Epithelial cell of esophagus (primary cell): Measurements from ENCODE around the gene ING5.

Source experiments
- DNase-seq: peaks from one replicate; pipeline ENCODE4 v3.0.0; 2010; ENCODE audit warnings: low read depth
- H3K4me3 ChIP-seq: 2 replicates; pipeline ENCODE4 v1.5.1; 2011; ENCODE audit warnings: mild to moderate bottlenecking, low read length, control low read depth
- TF ChIP-seq, protein P1 (sequence below): IDR thresholded peaks from 2 replicates; pipeline ENCODE4 v1.5.1; 2011; ENCODE audit warnings: low read depth, mild to moderate bottlenecking, low read length, control low read depth, inconsistent platforms; ENCODE audit not compliant: insufficient read depth; ENCODE audit errors: missing control alignments

The ING5 gene

DNA sequence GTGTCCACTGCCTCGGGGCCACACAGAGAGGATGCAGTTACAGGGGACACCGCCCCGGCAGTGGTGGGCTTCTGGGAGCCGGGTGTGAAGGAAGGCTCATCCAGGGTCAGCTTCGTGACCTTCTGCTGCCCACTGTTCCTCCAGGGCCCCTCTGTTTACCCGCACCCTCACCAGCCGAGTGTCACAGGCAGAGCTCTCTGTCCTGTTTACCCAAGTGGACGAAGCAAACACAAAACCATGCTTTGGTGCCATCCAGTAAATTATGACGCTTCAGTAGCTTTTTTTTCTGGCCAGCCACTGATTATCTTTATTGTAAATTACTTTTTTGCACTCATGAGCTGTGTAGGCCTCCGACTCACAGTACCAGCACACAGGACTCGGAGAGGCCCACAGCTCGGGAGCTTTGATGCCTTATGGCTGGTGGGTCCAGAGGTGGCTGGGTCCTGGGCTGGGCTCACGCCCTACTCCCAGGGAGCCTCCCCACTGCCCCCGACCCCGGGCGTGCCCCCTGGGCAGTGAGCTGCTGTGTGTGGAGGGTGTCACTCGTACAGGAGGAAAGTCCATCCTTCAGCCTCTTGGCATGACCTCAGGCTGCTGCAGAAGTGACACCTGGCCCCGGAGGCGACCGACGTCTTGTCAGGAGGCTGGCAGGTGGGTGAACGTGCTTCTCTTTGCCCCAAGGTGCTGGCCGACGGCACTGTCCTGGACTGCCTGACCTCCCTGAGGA lies 42.4 kb downstream of the ING5 start:
- TF ChIP-seq, protein P1, sequence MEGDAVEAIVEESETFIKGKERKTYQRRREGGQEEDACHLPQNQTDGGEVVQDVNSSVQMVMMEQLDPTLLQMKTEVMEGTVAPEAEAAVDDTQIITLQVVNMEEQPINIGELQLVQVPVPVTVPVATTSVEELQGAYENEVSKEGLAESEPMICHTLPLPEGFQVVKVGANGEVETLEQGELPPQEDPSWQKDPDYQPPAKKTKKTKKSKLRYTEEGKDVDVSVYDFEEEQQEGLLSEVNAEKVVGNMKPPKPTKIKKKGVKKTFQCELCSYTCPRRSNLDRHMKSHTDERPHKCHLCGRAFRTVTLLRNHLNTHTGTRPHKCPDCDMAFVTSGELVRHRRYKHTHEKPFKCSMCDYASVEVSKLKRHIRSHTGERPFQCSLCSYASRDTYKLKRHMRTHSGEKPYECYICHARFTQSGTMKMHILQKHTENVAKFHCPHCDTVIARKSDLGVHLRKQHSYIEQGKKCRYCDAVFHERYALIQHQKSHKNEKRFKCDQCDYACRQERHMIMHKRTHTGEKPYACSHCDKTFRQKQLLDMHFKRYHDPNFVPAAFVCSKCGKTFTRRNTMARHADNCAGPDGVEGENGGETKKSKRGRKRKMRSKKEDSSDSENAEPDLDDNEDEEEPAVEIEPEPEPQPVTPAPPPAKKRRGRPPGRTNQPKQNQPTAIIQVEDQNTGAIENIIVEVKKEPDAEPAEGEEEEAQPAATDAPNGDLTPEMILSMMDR: no peak
- no peak for DNase-seq
- no peak overlapping the region for H3K4me3 ChIP-seq

DNA sequence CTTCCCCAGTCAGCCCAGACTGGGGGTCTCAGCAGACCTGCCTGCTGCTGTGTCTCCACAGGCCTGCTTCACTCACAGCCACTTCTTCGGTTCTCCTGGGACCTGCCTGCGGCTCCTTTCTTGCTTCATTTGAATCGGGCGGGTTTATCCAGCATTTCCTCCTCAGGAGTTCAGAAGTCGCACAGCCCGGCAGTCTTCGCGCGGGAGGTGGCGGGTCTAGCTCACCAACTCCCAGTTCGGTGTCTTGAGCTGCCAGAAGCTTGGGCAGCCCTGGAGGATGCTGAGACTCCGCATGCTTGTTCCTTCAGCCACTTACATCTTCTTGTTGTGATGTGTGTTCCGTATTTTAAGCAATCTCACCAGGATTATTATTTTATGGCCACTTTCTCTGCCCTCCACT lies 43.4 kb downstream of the ING5 start:
- DNase-seq: no peak
- TF ChIP-seq, protein P1: no peak

DNA sequence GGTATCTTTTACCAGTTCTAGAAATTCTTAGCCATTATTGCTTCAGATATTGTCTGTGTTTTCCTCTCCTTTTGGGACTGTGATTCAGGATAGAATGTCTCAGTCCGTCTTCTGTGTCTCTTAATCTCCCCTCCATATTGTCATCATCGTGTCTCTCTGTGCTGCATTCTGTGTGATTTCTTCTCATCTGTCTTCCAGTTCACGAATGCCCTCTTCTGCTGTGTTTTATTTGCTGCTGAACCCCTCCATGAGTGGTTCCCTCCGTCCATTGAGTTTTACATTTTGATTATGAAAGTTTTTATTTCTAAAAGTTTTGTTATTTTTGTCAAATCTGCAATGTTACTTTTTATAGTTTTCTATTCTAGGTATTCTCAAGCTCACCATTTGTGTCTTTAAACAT lies 44.2 kb downstream of the ING5 start:
- no peak for DNase-seq
- TF ChIP-seq, protein P1: no peak
- H3K4me3 ChIP-seq: no peak overlapping the region

More for the DNA sequence above, 43.4 kb downstream of the ING5 start:
- H3K4me3 ChIP-seq: no peak overlapping the region

DNA sequence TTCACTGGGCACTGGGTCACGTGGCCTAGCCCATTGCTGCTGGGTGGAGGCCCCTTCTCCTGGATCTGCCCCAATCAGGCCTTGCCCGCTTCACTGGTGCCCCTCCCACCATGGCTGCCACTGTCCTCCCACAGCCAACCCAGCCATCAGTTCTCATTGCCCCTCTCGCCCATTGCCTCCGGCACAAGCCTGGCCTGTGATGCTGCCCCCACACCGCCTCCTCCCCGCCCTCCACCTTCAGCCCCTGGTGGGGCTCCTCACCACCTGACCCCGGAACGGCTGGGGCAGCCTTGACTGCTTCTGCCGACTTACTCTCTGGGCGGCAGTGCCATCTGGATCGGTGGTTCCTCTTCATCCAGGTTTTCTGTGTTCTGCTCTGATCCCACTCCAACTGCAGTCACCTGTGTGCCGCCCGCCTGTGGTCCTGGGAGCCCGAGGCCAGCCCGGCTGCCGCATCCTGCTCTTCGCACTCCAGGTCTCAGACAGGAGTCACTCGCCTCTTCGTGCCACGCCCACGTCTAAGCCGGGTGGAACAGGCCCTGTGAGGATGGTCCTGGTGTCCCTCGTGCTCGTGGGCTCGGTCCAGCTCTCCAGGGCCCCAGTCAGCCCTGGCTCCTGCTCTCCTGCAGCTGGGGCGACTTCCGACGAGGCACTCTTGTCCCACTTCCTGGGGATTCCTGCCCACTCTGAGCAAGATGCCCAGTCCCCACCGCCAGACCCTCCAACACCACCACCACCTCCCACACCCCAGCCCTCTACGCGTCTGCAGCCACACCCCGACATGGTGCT lies 46.8 kb downstream of the ING5 start:
- no peak overlapping the region for H3K4me3 ChIP-seq
- TF ChIP-seq, protein P1: no peak
- no peak for DNase-seq

DNA sequence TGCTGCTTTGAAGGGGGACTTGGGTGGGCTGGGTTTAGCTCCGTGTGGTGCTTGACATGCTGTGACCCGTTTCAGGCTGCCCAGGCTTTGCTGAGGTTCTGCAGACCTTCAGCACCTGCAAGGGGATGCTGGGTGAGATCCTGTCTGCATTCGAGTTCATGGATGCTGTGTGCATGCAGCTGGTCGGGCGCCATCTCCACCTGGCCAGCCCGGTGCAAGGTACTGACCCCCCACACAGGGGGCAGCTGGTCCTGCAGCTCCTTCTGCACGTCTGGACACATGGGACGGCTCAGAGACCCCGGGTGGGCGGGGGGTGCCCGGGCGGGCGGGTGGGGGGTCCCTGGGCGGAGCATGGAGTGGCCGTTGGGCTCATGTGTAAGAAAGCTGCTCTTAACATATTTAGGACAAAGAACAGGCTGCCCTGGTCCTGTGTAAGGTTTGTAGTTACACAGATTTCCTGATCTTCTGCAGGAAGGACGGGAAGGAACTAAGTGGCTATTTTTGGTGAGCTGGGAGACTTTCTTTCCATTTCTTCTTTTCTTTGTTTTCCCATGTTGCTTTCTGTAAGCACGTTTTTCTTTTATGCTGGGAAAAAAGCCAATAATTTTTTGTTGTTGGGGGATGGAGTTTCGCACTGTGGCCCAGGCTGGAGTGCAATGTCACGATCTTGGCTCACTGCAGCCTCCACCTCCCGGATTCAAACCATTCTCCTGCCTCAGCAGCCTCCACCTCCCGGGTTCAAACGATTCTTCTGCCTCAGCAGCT lies 48.4 kb downstream of the ING5 start:
- no peak for DNase-seq
- H3K4me3 ChIP-seq: no peak overlapping the region
- TF ChIP-seq, protein P1: no peak

DNA sequence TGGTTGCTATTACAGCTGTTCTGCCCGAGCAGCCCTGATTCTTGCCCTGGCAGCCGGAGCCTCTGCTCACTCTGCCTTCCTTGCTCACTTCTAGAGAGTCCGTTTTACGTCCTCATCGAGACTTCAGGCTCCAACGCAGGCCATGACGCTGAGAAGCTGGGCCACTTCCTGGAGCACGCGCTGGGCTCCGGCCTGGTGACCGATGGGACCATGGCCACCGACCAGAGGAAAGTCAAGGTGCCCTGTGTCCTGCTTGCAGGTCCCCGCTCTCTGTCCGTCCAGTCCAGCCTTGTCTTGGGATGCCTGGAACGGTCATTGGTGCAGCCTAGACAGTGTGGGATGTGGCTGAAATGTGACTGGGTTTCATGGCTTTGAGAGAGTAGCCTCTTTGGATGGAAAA lies 49.3 kb downstream of the ING5 start:
- DNase-seq: no peak
- TF ChIP-seq, protein P1: no peak
- no peak overlapping the region for H3K4me3 ChIP-seq
